HG02763 (cell line): ENCODE measurements around the gene THBD.

ENCODE experiments used
- ATAC-seq: cut with Tn5 transposase; IDR thresholded peaks from one replicate; pipeline ENCODE4 v1.9.1; 2021; ENCODE audit warnings: mild to moderate bottlenecking, moderate library complexity; ENCODE audit not compliant: unreplicated experiment

Gene THBD

GRCh38 chr20:23085436-23086055 is 36.1 kb upstream of the THBD start:
- no peak for ATAC-seq

GRCh38 chr20:23084845-23085365 is 35.4 kb upstream of the THBD start:
- no peak for ATAC-seq

GRCh38 chr20:23084282-23084844 is 34.9 kb upstream of the THBD start:
- no peak for ATAC-seq

DNA sequence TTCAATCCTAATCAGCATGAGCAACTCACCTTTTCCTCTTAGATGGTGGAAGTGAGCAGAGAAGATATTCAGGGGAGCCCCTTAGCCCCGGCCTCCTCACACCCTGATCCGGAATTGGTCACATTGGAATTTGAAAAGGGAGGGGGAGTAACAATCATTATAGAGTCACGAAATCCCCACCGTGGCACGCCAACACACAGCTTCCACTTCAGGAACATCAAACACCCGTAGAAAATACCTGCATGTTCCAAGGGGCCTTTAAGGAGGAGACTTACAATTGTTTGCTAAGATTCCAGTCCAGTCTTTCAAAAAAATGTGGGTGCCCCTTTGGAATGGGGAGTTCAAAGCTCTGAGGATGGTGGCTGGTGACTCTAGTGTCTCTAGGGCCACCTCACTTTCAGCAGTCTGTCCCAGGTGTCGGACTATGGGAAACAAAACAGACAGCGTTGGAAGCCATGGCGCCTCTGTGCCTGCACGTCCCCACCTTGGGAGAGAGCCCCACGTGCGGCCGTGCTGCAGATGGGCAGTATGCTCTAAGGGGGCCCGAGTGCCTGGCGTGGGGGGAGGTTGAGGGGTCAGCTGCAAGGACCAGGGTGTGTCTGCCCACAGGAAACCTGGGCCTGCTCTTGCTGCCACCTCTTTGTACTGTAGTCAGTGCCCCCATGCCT is 34.2 kb upstream of the THBD start:
- no peak for ATAC-seq

GRCh38 chr20:23082846-23083552 is 33.5 kb upstream of the THBD start:
- no peak for ATAC-seq

GRCh38 chr20:23081263-23081819 is 31.9 kb upstream of the THBD start:
- ATAC-seq, result no peak

- ATAC-seq, result no peak
Observed at GRCh38 chr20:23080521-23080920, 31.0 kb upstream of the THBD start.

GRCh38 chr20:23079926-23080325 is 30.5 kb upstream of the THBD start:
- no peak for ATAC-seq

GRCh38 chr20:23079016-23079351 is 29.5 kb upstream of the THBD start:
- ATAC-seq, result no peak

GRCh38 chr20:23078351-23079015 is 29.0 kb upstream of the THBD start:
- no peak for ATAC-seq

DNA sequence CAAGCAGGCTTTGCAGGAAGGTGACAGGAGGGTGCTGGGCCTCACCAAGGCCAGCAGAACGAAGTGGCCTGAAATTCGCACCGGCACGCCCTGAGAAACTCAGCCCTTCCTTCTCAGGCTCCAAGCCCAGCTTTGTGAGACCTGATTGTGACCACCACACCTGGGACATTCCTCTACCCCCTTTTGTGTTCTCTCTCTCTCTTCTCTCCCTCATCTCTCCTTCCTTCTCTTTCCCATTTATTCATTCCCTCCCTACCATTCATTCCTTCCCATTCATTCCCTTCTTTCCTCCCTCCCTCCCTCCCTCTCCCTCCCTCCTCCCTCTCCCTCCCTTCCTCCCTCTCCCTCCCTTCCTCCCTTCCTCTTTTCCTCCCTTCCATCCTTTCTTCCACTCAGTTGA is 27.8 kb upstream of the THBD start:
- no peak for ATAC-seq

GRCh38 chr20:23074052-23074451 is 24.6 kb upstream of the THBD start:
- ATAC-seq, result no peak

DNA sequence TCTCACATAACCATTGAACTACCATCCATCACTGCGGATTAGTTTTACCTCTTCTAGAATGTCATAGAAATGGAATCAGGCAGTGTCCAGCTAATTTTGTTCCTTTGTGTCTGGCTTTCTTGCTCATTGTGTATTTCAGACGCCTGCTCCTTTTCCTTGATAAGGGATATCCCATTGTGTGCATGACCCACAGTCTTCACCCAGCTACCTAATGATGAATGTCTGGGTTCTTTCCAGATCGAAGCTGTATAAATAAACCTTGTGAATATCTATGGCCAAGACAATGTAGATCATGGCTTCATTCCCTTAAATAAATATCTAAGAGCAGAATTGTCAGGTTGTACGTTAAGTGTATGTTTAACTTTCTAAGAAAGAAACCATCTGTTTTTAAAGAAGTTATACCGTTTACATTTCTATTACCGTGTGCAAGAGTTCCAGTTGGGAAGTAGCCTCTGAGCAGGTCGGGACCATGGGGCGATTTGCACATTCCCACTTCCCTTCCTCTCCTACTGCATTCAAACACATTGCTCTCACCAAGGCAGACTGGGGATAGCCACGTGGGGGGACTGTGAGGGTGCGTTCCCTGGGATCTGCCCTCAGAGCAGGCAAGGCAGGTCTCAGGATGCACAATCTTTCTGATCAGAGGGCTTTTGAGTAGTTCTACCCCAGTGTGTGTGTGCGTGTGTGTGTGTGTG is 23.6 kb upstream of the THBD start:
- ATAC-seq, result no peak

DNA sequence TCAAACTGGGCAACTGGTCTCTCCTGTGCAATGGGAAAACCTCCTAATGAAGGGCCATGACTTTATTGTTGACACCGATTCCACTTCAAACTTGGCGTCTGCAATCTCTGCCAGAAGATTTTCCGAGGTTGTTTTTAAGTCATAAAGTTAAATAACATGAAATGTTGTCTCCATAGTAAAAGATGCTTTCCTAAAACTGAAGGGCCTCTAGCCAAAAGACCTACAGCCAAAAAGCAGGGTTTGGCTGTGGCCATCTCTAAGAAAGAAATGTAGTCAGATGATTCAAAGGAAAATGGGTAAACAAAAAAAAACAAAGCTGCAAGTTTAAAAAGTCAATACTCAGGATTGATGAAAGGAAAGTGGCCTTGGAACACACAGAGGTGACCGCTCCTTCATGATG is 22.5 kb upstream of the THBD start:
- ATAC-seq, result no peak

- ATAC-seq, result no peak
Observed at GRCh38 chr20:23071398-23071797, 21.9 kb upstream of the THBD start.

GRCh38 chr20:23069108-23069507 is 19.6 kb upstream of the THBD start:
- ATAC-seq, result no peak

DNA sequence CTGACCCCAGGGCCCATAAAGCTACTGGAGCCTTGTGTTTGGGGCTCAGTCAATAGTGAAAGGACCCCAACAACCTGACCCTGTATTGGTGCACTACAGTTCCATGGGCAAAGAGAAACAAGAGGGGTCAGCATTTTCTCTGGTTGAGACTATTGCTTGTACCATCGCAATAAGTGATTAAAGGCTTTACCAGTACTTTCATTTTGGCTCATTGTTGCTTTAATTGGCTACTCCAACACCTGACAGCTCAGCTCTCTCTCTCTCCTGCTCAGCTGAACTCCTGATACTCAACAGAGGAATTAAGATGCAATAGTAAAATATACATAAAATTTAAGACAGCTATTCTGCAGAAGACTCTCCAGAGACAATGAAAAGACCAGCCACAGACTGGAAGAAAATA is 18.8 kb upstream of the THBD start:
- ATAC-seq, result no peak

DNA sequence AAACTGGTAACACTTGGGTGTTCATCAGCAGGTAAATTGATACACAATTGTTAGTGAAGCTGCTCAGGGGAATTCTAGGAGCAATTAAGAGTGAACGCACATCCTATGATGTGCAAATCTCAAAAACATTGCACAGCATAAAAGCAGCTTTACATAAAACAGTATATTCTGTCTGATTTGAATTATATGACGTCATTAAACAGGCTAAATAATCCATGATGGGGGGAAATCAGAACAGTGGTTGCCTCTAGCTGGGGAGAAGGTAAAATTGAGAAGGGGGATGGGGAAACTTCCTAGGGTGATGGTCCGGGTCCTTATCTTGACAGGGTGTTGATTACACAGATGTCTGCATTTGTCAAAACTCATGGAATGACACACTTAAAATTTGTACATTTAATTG is 17.3 kb upstream of the THBD start:
- ATAC-seq, result no peak

- no peak for ATAC-seq
Observed at GRCh38 chr20:23065266-23066201, 16.1 kb upstream of the THBD start.
